HG02571 (cell line): Measurements from ENCODE around the gene PHKB.
"Not testable (repeated sequence)": the region's sequence is repeated elsewhere in the genome, so short reads cannot be mapped to it uniquely, and the experiment has no call there.

Experiments used
- ATAC-seq: cut with Tn5 transposase; IDR thresholded peaks from one replicate; pipeline ENCODE4 v1.9.1; 2021; ENCODE audit warnings: mild to moderate bottlenecking, moderate library complexity; ENCODE audit not compliant: unreplicated experiment

Gene PHKB

DNA sequence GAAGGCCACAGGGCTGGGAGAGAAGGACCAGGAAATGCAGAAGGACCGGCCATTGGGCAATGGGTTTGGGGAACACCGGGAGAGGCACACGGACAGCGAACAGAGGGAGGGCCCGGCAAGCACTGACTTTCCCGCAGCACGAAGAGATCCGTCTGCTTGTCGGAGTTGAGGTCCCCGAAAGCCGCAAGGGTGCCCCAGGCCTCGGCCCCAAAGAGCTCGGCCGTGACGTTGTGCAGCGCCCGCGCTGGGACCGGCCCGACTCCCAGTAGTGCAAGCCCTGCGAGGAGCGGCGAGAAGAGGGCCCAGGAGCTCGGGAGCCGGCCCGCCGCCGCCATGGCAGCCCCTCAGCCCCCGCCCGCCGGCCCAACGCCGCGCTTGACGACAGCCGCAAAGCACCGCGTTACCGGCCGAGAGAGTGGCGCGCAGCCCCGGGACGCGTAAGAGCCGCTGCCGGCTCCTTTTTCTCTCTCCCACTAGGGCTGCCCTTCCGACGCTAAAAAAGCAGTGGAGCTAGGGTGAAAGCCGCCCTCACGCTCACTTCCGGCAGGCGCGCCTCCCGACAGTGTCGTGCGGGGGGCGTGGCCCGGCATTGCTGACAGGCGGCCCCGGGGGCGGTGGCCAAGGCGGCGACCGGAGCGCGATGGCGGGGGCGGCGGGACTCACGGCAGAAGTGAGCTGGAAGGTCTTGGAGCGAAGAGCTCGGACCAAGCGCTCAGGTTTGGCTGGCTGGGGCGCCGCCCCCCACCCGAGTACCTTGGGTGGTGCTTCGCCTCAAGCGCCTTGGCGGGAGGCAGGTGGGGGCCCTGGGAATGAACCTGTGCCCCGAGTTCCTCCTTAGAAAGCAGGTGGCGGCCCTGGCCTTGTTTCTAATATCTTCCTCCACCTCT is at the start of gene PHKB, which contains the start of gene ITFG1:
Gene PHKB, plus strand, starts transcription at position 621 of the 887 bp plus-strand sequence. Its CDS starts 20 bp downstream, at position 641.
Gene ITFG1, minus strand, starts transcription at position 353 of the 887 bp plus-strand sequence. Its CDS starts 18 bp downstream, at position 335.
- ATAC-seq = peak; percentile 62

DNA sequence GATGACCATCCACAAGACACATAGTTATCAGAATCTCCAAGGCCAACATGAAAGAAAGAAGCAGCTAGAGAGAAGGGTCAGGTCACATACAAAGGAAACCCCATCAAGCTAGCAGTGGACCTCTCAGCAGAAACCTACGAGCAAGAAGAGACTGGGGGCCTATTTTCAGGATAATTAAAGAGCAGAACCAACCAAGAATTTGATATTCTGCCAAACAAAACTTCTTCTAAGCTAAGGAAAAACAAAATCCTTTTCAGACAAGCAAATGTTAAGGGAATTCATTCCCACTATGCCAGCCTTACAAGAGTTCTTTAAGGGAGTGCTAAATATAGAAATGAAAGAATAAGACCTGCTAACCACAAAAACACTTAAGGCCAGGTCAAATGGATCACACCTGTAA is 48.1 kb upstream of the PHKB start:
- ATAC-seq = no peak

DNA sequence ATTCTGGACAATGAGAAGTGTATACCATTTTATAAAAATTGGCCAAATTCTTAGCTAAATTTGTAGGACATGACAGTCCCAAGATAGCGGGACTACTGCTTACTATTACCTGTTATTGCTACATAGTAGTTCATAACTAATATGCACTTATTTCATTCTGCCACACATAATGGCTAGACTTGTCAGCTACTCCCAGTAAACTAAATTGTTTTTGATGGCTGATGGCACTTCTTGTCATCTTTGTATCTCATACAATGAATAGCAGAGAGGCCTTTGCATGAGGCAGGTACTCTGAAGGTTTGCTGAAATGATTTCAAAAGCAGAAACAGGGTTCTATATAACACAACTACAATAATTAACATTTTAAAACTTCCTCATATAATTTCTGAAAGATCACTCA is 44.3 kb upstream of the PHKB start:
- no peak for ATAC-seq

DNA sequence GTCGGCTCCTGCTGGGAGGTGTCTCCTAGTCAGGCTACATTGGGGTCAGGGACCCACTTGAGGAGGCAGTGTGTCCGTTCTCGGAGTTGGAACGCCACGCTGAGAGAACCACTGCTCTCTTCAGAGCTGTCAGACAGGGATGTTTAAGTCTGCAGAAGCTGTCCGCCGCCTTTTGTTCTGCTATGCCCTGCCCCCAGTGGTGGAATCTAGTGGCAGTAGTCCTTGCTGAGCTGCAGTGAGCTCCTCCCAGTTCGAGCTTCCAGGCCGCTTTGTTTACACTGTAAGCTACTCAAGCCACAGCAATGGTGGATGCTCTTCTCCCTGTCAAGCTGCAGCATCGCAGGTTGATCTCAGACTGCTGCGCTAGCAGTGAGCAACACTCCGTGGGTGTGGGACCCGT is 36.3 kb upstream of the PHKB start:
- no peak for ATAC-seq

DNA sequence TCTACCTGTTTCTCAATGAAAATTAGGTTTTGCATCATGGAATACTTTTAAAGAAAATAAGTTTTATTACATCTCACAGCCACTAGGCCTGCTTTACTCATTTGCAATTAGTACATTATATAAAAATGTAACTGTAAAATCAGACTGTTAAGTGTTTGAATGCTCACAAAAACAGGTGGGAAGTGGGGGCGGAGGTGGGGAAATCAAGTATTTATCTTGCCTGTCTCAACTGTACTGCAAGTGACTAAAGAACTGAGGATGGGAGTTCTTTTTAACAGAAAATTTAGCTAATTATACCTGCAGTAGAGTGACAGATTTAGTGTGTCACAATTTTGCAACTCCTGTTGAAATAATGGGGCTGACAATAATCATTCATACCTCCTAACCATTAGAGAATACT is 34.3 kb upstream of the PHKB start:
- no peak for ATAC-seq

DNA sequence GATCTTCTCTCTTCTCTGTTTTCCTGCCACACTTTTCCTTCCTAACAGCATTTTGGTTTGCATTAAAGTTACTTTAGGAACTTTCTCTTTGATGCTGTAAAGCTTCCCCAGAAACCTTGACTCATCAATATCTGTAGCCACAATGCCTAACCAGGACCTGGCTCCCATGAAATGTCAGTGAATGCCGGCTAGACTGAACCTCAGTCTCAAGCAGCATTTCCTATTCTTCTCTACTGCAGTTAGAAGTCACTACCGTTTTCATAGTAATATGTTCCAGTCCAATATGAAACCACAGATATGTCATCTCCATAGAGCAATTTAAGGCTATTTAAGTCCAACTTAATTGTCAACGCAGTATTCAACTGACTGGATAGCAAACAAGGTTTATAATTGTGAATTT is 29.2 kb upstream of the PHKB start:
- no peak for ATAC-seq

DNA sequence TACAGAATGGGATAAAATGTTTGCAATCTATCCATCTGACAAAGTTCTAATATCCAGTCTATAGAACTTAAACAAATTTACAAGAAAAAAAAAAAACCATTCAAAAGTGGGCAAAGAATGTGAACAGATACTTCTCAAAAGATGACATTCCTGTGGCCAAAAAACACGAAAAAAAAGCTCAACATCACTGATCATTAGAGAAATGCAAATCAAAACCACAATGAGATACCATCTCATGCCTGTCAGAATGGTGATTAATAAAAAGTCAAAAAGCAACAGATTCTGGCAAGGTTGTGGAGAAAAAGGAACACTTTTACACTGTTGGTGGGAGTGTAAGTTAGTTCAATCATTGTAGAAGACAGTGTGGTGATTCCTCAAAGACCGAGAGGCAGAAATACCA is 26.9 kb upstream of the PHKB start:
- ATAC-seq = not testable (repeated sequence)

DNA sequence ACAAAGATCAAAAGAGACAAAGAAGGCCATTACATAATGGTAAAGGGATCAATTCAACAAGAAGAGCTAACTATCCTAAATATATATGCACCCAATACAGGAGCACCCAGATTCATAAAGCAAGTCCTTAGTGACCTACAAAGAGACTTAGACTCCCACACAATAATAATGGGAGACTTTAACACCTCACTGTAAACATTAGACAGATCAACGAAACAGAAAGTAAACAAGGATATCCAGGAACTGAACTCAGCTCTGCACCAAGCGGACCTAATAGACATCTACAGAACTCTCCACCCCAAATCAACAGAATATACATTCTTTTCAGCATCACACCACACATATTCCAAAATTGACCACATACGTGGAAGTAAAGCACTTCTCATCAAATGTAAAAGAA is 21.1 kb upstream of the PHKB start:
- ATAC-seq = not testable (repeated sequence)

DNA sequence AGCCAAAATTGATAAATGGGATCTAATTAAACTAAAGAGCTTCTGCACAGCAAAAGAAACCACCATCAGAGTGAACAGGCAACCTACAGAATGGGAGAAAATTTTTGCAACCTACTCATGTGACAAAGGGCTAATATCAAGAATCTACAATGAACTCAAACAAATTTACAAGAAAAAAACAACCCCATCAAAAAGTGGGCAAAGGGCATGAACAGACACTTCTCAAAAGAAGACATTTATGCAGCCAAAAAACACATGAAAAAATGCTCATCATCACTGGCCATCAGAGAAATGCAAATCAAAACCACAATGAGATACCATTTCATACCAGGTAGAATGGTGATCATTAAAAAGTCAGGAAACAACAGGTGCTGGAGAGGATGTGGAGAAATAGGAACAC is 18.2 kb upstream of the PHKB start:
- not testable (repeated sequence) for ATAC-seq

DNA sequence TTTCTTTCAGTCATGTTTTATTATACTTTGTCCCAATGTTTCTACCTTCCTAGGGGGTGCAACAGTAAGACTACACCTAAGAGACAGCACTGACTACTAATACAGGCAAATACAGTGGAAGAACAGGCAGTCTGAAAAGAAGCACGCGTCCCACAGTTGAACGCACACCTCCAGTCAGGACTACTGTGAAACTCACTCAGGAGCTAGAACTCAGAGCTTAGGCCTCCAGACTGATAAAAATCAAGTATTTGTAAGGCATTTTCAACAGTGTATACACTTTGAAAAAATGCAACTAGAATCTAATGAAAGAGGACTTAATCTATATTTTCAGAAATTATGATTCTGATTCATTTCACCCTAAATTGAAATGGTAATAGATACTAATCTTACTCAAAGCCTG is 14.7 kb upstream of the PHKB start:
- no peak for ATAC-seq

DNA sequence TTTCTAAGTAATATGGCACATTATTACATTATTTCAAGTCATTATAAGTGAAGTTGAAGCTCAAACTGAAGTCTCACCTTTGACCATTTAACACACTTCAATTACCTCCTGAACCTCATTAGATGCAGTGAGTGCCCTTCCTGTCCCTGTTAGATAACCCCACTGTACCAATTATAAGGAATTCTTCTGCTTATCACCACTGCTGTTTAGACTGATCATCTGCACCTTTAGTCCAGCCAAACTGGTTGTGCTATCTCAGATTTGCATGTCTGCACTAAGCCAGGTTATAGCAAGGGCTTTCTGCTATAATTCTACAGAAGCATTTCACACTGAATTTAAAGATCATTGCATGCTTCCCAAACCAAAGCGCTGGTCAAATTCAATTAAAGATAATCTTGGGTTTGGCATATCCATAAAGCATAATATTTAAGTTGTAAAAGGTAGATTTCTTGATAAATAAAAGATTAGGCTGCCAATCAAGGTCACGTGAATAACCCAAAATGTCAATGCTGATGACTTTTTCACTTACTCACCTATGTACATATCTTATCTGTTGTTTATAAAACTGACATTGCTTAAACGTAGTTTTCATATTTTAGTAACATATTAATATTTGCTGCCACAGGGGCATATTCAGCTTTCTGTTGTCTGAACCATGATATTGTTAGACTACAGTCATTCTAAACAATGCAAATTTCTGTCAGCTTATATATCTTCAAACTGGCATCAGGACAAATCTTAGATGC is 12.1 kb upstream of the PHKB start:
- no peak for ATAC-seq

DNA sequence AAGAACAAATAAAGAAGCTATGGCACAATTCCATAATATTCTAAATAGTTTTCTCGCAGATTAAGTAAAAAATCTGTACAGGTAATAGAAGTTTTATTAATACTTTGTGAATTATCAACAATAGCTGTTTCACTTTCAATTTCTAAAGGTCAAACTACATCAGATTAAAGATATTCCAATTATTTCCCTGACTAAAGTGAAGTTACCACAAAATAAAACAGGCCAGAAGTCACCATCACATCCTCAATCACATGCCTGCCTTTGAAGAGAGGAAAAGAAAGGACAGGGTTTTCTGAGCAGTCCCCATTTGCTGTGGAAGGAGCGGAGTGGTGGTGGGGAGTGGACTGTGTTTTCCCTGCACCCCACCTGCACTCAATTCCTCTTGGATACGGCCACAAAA is 11.3 kb upstream of the PHKB start:
- ATAC-seq = no peak

DNA sequence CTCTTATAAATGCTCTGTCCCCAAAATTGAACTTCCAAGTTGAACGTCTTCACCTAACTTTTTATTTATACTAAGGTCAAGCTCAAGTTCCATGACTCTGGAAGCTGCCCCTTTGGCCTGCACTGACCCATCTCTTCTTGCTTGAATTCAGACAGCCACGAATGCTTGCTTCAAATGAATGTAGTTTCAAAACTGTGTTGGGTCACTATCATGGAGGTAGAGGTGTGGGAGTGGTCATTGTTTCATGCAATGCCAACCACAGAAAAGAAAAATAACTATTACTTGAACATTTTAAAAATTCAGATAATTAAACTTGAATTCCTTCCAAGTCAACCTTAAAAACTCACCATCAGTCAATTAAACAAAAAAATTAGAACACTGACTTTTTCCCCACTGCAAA is 2.8 kb upstream of the PHKB start:
- ATAC-seq = no peak

DNA sequence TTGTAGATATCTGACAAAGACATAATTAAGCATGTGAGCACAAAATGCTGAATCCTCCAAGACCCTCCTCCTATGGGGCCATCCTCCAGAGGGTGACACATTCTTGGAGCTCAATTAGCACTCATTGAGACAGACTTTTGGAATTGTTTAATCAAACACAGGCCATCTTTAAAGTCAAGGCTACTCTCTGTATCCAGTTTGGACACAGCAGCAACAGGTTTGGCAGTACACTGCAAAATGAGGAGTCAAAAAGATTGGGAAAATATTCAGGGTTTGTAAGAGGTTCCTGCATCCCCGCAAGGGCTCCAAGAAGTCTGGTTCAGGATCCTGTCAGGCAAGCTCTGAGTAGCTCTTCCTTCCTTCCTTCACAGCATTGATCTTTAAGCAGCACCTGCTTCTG is 1.5 kb upstream of the PHKB start:
- no peak for ATAC-seq

DNA sequence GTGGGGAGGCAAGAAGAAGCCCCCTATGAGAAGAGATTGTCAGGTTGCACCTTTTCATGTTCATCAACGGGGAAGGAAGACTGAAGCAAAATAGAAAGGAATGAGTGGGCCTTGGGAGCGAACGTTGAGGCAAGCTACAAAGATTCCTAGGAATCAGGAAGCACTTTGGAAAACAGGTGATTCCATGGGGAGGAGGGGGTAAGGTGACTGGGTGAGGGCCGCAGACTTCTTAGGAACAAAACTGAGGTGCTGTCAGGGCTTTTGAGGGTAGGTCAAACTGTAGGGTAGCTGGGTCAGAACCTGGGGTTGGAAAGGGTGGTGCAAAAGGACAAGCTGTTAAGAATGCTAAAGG is 796 bp upstream of the PHKB start:
- no peak for ATAC-seq

DNA sequence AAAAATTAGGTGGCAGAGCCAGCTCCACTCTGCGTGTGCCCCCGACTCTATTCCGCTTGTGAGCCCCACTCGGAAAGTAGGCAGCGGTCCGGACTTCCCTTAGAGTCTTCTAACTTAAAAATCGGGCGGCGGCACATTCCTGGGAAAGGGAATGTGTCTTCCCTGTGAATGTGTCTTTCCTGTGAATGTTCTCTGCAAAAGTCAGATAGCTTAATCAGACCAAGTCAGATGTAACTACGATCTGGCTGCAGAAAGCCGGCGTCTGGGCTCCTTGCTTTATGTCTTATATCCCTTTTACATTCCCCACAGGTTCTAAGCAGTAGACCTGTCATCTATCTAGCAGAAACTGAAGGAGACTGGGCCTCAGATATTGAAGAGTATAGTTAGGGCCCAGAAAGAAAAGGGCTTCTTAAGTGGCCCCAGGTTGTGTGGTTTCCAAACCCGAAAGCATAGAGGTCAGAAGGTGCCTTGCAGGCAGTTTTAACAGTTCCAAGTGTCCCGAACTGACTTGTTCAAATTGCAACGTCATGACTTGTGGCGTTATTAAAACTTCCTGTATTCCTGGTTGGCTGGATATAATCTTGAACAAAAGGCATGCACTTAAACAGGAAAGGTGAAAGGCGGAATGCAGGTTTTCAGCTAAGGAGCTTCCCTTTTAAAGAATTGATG is 601 bp downstream of the PHKB start:
- ATAC-seq = no peak

DNA sequence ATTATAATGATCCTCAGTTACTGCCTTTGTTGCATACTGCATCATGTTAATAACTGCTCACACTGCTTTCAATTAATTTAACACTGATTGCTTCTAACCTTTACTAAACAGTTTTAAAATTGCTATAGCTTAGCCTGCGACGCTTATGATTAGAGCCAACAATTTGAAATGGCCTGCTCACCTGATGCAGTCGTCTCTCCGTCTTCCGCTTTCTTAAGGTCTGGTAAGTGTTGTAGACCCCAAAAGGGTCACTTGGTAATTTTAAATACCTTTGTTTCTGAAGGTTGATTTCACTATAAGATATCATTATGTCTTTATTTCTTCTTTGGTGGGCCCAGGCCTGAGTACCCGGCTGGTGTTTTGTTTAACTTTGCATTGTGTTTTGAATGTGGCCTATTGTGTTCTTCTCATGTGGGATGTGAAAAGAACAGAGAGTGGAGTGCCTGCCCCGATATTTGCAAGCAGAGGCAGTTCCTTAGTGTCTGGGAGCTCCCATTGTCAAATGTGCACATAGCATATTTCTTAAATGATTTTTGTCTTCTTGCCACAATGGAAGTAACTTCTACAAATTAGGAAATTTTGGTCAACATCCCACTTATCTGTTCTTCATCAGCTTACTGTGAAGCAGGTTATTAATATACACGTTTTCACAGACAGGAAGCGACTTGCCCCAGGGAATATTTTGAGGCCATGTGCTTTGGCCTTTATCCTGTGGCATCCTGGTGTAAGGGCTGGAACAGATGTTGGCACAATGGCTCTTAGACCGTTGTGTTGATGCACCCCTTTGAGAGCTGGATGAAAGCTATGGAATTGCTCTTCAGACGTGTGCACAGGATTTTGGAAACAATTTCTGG is 2.9 kb downstream of the PHKB start:
- ATAC-seq = no peak

DNA sequence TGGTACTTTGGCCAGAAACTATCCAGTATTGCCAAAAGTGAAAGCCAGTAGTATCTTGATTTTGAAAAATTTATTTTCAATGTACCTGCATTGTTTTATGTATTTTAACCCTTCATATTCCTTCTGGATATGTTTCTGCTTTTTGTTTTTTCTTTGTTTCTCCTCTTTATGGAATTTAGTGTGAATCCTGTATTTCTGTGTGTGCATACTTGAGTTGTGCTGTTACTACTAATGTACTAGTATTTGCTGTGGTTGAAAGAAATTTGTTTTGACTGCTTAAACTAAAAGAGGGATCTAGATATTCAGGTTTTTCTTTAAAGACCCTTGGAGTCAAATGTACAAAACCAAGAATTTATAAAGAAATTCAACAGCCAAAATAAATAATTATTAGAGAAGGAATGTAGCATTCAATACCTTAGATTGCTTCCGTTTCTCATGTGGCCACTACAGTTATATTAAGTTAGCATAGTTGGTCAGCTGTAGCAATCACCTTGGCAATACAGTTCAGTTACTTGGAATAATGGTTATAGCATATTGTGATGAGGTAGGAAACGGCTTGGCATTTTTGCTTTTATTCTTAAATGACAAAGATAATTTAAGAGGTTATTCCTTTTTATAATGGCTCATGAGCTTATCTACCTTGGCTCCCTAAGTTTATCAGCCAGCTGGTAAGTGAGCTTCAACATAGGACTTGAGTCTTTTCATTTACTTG is 4.9 kb downstream of the PHKB start:
- no peak for ATAC-seq

DNA sequence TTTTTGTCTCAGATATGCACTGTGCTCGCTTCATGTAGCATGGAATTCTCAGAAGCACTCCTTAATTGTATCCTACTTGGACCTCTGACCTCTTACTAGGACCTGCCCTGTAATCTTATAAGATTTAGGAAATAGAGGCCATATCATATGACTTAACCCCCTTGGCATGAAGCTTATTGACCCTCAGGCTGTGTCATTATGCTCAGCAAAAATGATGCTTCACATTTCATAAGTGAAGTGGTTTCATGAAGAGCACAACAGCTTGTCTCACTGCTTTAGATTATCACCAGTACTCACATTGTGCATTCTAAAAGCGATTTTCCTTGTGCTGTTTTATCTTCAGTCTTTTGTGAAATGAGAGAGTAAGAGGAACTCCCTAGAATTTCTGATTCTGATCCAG is 6.4 kb downstream of the PHKB start:
- ATAC-seq = no peak

DNA sequence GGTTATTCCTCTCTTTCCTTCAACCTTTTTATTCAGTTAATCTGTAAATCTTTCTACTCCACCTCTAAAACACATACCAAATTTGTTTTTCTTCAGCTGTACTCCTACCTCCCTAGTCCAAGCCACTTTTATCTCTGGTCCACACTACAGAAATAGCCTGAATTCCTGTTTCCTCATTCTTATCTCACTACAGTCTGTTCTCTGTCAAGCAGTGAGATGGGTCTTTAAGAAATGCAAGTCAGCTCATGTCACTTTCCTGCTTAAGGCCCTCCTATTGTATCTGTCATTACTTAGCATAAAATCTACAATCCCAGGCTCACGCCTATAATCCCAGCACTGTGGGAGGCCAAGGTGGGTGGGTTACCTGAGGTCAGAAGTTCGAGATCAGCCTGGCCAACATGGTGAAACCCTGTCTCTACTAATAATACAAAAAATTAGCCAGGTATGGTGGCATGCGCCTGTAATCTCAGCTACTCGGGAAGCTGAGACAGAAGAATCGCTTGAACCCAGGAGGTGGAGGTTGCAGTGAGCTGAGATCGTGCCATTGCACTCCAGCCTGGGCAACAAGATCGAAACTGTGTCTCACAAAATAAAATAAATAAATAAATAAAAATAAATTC is 7.0 kb downstream of the PHKB start:
- ATAC-seq = not testable (repeated sequence)
